HG02981 (cell line): ENCODE results near the gene PM20D1.
"Not testable (repeated sequence)": the region's sequence is repeated elsewhere in the genome, so short reads cannot be mapped to it uniquely, and the experiment has no call there.

Experiments used
- ATAC-seq: cut with Tn5 transposase; IDR thresholded peaks from one replicate; pipeline ENCODE4 v1.9.1; 2021; ENCODE audit warnings: mild to moderate bottlenecking, moderate library complexity; ENCODE audit not compliant: unreplicated experiment

PM20D1 gene

GRCh38 chr1:205849619-205850355 is at the start of gene PM20D1:
TSS of gene PM20D1 (minus strand) at chr1:205850132. CDS start at chr1:205850072, 60 bp downstream.
- peak; percentile 99 for ATAC-seq

GRCh38 chr1:205896351-205896750 is 46.4 kb upstream of the PM20D1 start:
- ATAC-seq = no peak

- ATAC-seq = not testable (repeated sequence)
Measured at GRCh38 chr1:205894119-205894518, 44.2 kb upstream of the PM20D1 start.

DNA sequence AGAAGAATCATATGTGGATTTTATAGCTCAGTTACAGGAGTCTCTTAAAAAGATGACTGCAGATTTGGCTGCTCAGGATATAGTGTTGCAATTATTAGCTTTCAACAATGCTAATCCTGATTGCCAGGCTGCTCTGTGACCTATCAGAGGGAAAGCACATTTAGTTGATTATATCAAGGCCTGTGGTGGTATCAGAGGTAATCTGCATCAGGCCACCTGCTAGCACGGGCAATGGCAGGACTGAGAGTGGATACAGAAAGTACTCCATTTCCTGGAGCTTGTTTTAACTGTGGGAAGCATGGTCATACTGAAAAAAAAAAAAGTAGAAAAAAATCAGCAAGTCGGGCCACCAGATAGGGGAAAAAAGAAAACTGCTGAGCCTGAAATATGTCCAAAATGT is 42.2 kb upstream of the PM20D1 start:
- not testable (repeated sequence) for ATAC-seq

- not testable (repeated sequence) for ATAC-seq
Measured at GRCh38 chr1:205891481-205891880, 41.5 kb upstream of the PM20D1 start.

DNA sequence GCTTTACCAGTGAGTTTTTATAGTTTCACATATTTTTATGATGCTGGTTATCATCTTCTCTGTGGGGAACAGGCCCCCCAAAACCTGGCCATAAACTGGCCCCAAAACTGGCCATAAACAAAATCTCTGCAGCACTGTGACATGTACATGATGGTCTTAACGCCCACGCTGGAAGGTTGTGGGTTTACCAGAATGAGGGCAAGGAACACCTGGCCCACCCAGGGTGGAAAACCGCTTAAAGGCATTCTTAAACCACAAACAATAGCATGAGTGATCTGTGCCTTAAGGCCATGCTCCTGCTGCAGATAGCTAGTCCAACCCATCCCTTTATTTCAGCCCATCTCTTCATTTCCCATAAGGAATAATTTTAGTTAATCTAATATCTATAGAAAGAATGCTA is 40.7 kb upstream of the PM20D1 start:
- ATAC-seq = not testable (repeated sequence)

DNA sequence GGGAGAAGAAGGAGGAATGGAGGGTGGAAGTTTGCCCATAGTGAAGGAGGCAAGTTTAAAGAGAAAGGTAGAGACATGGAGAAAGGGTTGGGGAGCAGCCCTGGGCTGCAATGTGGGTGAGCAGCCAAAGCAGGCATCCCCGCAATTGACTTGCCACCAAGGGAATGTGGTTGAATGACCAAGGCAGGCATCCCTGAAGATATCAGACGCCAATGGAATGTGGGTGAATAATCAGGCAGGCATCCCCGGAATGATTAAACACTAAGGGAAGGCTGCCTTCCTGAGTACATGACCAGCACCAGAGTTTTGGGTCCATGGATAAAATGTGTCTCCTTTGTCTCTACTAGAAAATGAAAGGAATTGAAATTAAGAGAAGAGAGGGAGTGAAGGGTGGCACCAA is 39.8 kb upstream of the PM20D1 start:
- not testable (repeated sequence) for ATAC-seq

DNA sequence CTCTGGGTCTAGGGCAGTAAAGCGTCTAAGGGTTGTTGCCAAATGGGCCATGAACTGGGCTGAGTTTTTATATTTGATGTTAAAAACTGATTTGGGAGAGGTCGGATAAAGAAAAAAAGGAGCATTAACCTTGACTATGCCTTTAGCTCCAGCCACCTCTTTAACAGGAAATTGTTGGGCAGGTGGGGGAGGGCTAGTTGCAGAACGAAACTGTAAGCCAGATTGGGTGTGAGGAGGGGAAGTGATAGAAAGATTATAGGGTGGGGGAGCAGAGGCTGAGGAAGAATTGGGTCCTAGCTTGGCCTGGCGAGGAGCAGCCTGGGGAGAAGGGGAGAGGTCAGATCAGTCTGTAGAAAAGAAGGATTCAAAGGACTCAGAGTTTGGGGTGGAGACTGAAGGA is 39.1 kb upstream of the PM20D1 start:
- ATAC-seq = not testable (repeated sequence)

DNA sequence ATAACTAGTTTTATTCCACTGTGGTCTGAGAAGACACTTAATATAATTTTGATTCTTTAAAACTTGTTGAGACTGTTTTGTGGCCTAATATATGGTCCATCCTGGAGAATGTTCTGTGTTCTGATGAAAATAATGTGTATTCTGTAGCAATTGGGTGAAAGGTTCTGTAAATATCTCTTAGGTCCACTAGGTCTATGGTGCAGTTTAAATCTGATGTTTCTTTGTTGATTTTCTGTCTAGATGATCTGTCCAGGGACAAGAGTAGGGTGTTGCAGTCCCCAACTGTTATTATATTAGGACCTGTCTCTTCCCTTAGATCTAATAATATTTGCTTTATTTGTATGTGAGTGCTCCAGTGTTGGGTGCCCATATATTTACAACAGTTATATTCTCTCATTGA is 33.9 kb upstream of the PM20D1 start:
- no peak for ATAC-seq

DNA sequence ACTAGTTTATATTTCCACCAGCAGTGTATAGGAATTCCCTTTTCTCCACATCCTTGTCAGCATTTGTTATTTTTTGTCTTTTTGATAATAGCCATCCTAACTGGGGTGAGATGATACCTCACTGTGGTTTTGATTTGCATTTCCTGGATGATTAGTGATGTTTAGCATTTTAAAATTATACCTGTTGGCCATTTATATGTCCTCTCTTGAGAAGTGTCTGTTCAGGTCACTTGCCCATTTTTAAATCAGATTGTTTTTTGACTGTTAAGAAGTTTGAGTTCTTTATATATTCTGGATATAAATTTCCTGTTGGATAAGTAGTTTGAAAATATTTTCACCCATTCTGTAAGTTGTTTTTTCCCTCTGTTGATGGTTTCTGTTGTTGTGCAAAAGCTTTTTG is 31.0 kb upstream of the PM20D1 start:
- no peak for ATAC-seq

GRCh38 chr1:205879974-205880373 is 30.0 kb upstream of the PM20D1 start:
- ATAC-seq = no peak

- ATAC-seq = no peak
Measured at GRCh38 chr1:205878026-205878425, 28.1 kb upstream of the PM20D1 start.

DNA sequence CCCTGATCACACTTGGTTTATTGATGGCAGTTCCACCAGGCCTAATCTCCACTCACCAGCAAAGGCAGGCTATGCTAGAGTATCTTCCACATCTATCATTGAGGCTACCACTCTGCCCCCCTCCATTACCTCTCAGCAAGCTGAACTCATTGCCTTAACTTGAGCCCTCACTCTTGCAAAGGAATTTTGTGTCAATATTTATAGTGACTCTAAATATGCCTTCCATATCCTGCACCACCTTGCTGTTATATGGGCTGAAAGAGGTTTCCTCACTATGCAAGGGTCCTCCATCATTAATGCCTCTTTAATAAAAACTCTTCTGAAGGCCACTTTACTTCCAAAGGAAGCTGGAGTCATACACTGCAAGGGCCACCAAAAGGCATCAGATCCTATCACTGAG is 23.2 kb upstream of the PM20D1 start:
- ATAC-seq = not testable (repeated sequence)

DNA sequence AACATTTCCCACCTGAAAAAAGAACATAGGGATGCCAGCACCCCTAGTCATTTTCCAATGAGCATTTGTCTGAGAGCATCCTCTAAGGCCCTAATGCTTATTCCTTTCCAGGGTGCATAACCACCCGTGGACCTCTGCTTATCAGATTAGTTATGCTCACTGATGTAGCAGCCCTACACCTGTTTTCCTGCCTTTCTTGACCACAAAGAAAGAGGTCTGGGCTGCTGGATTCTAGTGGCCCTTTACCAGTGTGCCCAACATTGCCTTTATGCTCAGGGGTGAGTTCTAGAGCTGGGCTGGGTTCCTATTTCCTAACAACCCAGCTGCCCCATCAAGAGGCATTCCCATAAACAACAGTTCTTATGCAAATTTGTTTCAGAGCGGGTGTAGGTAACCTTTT is 20.3 kb upstream of the PM20D1 start:
- no peak for ATAC-seq

GRCh38 chr1:205861540-205861939 is 11.6 kb upstream of the PM20D1 start:
- no peak for ATAC-seq

GRCh38 chr1:205858141-205858961 is 8.4 kb upstream of the PM20D1 start:
- ATAC-seq = no peak

DNA sequence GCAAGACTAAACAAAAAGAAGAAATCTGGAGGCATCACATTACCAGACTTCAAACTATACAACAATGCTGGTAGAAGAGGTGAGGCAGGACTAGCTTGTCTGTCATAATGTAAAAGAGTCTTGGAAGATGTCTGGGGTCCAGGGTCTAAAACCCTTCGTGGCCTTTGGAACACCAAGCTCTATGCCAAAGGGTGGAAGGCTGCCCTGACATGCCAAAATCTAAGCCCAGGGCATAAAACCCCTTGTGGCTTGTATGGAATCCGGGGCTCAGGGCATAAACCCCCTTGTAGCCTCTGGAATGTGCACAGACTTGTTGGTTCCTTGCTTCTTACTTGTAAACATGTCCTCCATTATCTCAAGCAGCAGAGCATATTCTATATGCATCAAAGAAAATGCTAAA is 7.6 kb upstream of the PM20D1 start:
- ATAC-seq = not testable (repeated sequence)

- no peak for ATAC-seq
Measured at GRCh38 chr1:205856433-205856832, 6.5 kb upstream of the PM20D1 start.

DNA sequence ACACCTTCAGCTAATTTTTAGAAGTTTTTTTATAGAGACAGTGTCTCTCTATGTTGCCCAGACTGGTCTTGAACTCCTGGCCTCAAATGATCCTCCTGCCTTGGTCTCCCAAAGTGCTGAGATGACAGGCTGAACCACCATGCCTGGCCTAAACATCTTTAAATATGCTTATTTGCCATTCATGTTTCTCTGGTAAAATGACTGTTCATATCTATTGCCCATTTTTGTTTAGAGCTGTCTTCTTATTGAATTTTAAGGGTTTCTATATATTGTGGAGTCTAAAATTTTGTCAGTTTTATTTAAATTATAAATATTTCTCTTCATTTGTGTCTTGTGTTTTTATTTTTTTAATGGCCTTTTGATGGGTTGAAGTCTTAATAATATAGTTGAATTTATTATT is 3.0 kb upstream of the PM20D1 start:
- no peak for ATAC-seq

DNA sequence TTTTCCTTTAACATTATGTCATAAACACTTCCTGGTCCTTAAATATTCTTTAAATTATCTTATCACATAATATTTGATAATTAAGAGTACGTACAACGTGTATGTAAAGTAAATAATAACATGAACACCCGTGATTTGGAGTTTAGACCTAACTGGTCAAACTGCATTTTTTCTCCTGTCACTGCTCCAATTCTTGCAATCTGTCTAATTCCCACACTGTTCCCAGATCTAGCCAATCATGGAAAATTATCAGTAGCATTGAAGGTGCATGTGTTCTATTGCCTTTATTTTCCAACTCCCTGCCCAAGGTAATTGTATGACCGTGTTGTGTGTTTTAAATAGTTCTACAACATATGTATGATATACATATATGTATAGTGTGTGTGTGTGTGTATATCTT is 2.1 kb upstream of the PM20D1 start:
- no peak for ATAC-seq

DNA sequence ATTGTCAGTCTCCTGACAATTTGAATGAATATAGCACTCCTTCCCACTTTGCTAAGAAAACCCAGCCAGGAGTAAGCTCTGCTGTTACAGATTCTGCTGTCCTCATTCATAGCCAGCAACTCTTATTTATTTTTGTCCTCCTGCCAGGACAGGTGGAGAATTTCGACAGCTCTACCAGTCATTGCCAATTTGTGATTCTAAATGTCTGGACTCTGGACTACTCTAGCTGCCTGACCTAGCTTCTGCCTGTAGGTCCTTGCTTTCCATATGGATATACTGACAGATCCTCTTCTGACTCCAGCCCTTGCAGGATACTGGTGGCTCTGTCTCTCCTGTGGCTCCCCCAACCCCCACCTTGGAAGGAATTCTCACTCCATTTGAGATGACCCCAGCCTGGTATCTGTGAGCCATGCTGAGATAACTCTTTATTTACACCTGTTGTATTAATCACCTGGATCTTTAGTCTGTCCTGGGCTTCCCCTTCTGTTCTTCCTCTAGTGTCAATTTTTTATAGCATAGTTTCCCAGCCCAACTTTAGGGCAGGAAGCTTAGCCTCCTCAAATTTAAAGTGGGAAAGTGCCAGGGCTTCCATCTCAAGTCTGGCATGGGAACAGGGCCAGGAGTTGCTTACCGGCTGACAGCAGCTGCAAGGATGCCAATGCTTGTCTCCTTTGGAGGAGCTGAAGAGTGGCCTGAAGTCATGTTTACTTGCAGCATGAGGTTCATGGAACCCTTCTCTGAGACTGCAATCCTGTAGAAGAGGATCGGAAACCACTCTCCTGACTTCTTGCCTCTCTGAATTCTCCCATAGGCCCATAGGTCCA is 6.7 kb downstream of the PM20D1 start:
- ATAC-seq = no peak
